Activated T-cell treated with anti-CD3 and anti-CD28 coated beads for 48 hours (primary cell): Measurements from ENCODE around the gene SULT2B1.
"Not testable (repeated sequence)": the region's sequence is repeated elsewhere in the genome, so short reads cannot be mapped to it uniquely, and the experiment has no call there.

Experiments used
- DNase-seq: peaks from one replicate; pipeline ENCODE4 v3.0.0-alpha.2; 2020; ENCODE audit warnings: low read depth

Gene SULT2B1

GRCh38 chr19:48551437-48552302 is at the start of gene SULT2B1:
Gene SULT2B1 (plus strand): TSS chr19:48552172. CDS start chr19:48552253, 81 bp downstream.
- no peak for DNase-seq

GRCh38 chr19:48502350-48503018 is 49.5 kb upstream of the SULT2B1 start:
- DNase-seq, result no peak

GRCh38 chr19:48506138-48506733 is 45.7 kb upstream of the SULT2B1 start:
- DNase-seq, result no peak

- DNase-seq, result no peak
Measured at GRCh38 chr19:48507911-48508439, 44.0 kb upstream of the SULT2B1 start.

- DNase-seq, result no peak
Measured at GRCh38 chr19:48508729-48509411, 43.1 kb upstream of the SULT2B1 start.

- DNase-seq, result no peak
Measured at GRCh38 chr19:48509467-48510194, 42.3 kb upstream of the SULT2B1 start.

- peak; percentile 65 for DNase-seq
Measured at GRCh38 chr19:48510421-48511268, 41.3 kb upstream of the SULT2B1 start.

- no peak for DNase-seq
Measured at GRCh38 chr19:48511321-48511731, 40.6 kb upstream of the SULT2B1 start.

- DNase-seq, result peak; percentile 63
Measured at GRCh38 chr19:48511800-48512503, 40.0 kb upstream of the SULT2B1 start, which contains the start of gene LMTK3. Gene LMTK3 (minus strand): TSS chr19:48511835. CDS start chr19:48511576, 259 bp downstream.

- no peak for DNase-seq
Measured at GRCh38 chr19:48512504-48513288, 39.3 kb upstream of the SULT2B1 start.

GRCh38 chr19:48513289-48514122 is 38.5 kb upstream of the SULT2B1 start:
- peak; percentile 60 for DNase-seq

GRCh38 chr19:48514123-48514458 is 37.9 kb upstream of the SULT2B1 start:
- DNase-seq, result no peak

GRCh38 chr19:48516536-48516935 is 35.4 kb upstream of the SULT2B1 start:
- no peak for DNase-seq

GRCh38 chr19:48518207-48518606 is 33.8 kb upstream of the SULT2B1 start:
- no peak for DNase-seq

- not testable (repeated sequence) for DNase-seq
Measured at GRCh38 chr19:48519426-48519825, 32.5 kb upstream of the SULT2B1 start.

GRCh38 chr19:48520134-48520533 is 31.8 kb upstream of the SULT2B1 start:
- DNase-seq, result no peak

- no peak for DNase-seq
Measured at GRCh38 chr19:48524221-48524620, 27.8 kb upstream of the SULT2B1 start.

- no peak for DNase-seq
Measured at GRCh38 chr19:48524732-48525131, 27.2 kb upstream of the SULT2B1 start.
